K562 (cell line): Measurements from ENCODE around the gene MICALL2. TPM values are rescaled to one million over a fixed set of nuclear protein-coding genes. Genes with fewer than 3 reads are reported as not detected.

Source experiments
- ATAC-seq: fragments of 200-7000 bp; cut with Tn5 transposase; 3 replicates; pipeline ENCODE4 v1.9.1; 2020; ENCODE audit warnings: moderate library complexity
- BruUV-seq: library from RNA; stranded (reverse); fragments of 400-500 nt; replicated peaks from 2 replicates; lab custom pipeline; 2021; lab: Mats Ljungman, UMichigan
- CTCF ChIA-PET: fragments of 300-600 bp; formaldehyde crosslinking; extraction: SDS; loops from one replicate; lab custom pipeline; 2021; ENCODE audit warnings: low intra/inter-chr PET ratio; lab: Yijun Ruan, JAX
- POLR2A ChIA-PET: fragments of 300-600, 350-650 bp; sonication (Branson Sonifier 250); formaldehyde crosslinking; extraction: SDS; loops from one replicate; lab custom pipeline; 2021; ENCODE audit warnings: antibody characterized with exemption, inconsistent platforms; lab: Yijun Ruan, JAX
- DNase-seq, 4 experiments: peaks; one replicate each; pipeline versions ENCODE4 v3.0.0 to v3.0.0-alpha.2; 2011 to 2018; ENCODE audit warnings: low spot score in 3 of 4, mixed read lengths in 3 of 4; ENCODE audit errors: extremely low read depth in 1 of 4
- FAIRE-seq: peaks from 2 replicates; lab custom pipeline; 2011; peaks lifted over from hg19 to GRCh38; lab: Jason Lieb, UNC
- H2AFZ ChIP-seq: 2 replicates; pipeline ENCODE4 v1.6.0; 2011; ENCODE audit warnings: low read depth, low read length, control low read depth, inconsistent platforms
- H3K27ac ChIP-seq: fragments of 200-600 bp; 3 replicates; pipeline ENCODE4 v1.8.0; 2011; ENCODE audit warnings: low read depth, mild to moderate bottlenecking, control low read depth, inconsistent platforms, low read length, moderate library complexity, mixed read lengths; ENCODE audit errors: extremely low read depth
- H3K27me3 ChIP-seq, 2 experiments: fragments of 300-600 bp in 1 of 2; 2 replicates in 1 of 2; 3 replicates in 1 of 2; pipeline versions ENCODE4 v1.6.0 to v1.8.0; 2011; ENCODE audit warnings: inconsistent platforms in 2 of 2, low read length in 2 of 2, mild to moderate bottlenecking in 1 of 2, mixed read lengths in 1 of 2, moderate library complexity in 1 of 2; ENCODE audit not compliant: control insufficient read depth in 2 of 2, insufficient read depth in 2 of 2
- H3K36me3 ChIP-seq: fragments of 300-600 bp; 3 replicates; pipeline ENCODE4 v1.8.0; 2011; ENCODE audit warnings: mild to moderate bottlenecking, low read length, inconsistent platforms; ENCODE audit not compliant: control insufficient read depth, insufficient read depth
- H3K4me1 ChIP-seq, 2 experiments: fragments of 200-600 bp in 1 of 2; replicated peaks in 1 of 2; 2 replicates in 1 of 2; 3 replicates in 1 of 2; pipeline versions ENCODE4 v1.5.1 to v1.8.0; 2011; ENCODE audit warnings: inconsistent platforms in 2 of 2, low read length in 2 of 2, mild to moderate bottlenecking in 1 of 2, mixed read lengths in 1 of 2, moderate library complexity in 1 of 2; ENCODE audit not compliant: control insufficient read depth in 2 of 2, insufficient read depth in 2 of 2
- H3K4me2 ChIP-seq: 2 replicates; pipeline ENCODE4 v1.6.1; 2011; ENCODE audit warnings: low read length, control low read depth, inconsistent platforms, mixed read lengths; ENCODE audit not compliant: insufficient read depth
- H3K4me3 ChIP-seq: fragments of 200-600 bp; sonication (generic), shearing (Covaris generic); 2 replicates; pipeline ENCODE4 v1.5.1; 2016; ENCODE audit warnings: control low read depth, inconsistent platforms
- H3K79me2 ChIP-seq: fragments of 200-600 bp; 3 replicates; pipeline ENCODE4 v1.8.0; 2011; ENCODE audit warnings: low read length, inconsistent platforms; ENCODE audit not compliant: control insufficient read depth, insufficient read depth
- H3K9ac ChIP-seq, 2 experiments: 2 replicates each; pipeline versions ENCODE4 v1.6.0 to v1.6.1; 2011; ENCODE audit warnings: low read depth in 2 of 2, low read length in 2 of 2, control low read depth in 1 of 2, inconsistent platforms in 1 of 2, mild to moderate bottlenecking in 1 of 2, mixed read lengths in 1 of 2; ENCODE audit not compliant: insufficient read depth in 1 of 2
- H3K9me1 ChIP-seq: one replicate; pipeline ENCODE4 v1.6.0; 2011; ENCODE audit warnings: inconsistent platforms, mild to moderate bottlenecking, low read length, moderate library complexity; ENCODE audit not compliant: control insufficient read depth, insufficient read depth
- H3K9me3 ChIP-seq: replicated peaks from 2 replicates; pipeline ENCODE4 v1.5.1; 2011; ENCODE audit warnings: low read depth, low read length, inconsistent platforms; ENCODE audit not compliant: control insufficient read depth, insufficient read depth
- H4K20me1 ChIP-seq: replicated peaks from 2 replicates; pipeline ENCODE4 v1.6.1; 2011; ENCODE audit warnings: low read length, inconsistent platforms, mixed read lengths; ENCODE audit not compliant: control insufficient read depth, insufficient read depth
- SIN3B ChIP-seq: fragments of 450-650 bp; IDR thresholded peaks from 2 replicates; pipeline ENCODE4 v1.6.1; 2017; ENCODE audit warnings: low read depth, mild to moderate bottlenecking, moderate library complexity
- WGBS: fragments of 100-300 bp; shearing (Covaris generic); methylation state at CpG from one replicate; pipeline ENCODE4 v1.1.6; 2016; ENCODE audit warnings: low coverage, mixed read lengths; ENCODE audit not compliant: insufficient coverage; ENCODE audit errors: missing lambda C conversion rate; 5-methylcytosine and 5-hydroxymethylcytosine counted together
- in situ Hi-C: fragments of 300-500 bp; cut with MboI; formaldehyde crosslinking; loops from 4 replicates; pipeline ENCODE4 v1.15.0; 2018; ENCODE audit warnings: inconsistent platforms, mixed read lengths
- intact Hi-C: fragments of 100-400 bp; cut with micrococcal nuclease; formaldehyde crosslinking; loops from 2 replicates; pipeline ENCODE4 v1.14.2; 2022
- polyA plus RNA-seq, 8 experiments: library from polyadenylated mRNA; depleted of rRNA in 4 of 8; stranded (reverse) in 5 of 8; unstranded in 3 of 8; fragments of >200 nt; fragmentation: Nextera tagmentation in 2 of 8; fragmentation: Illumina TruSeq in 1 of 8; extraction: Ambion mirVana in 2 of 8; extraction: Trizol in 1 of 8; gene quantifications; 2 replicates each; pipeline versions ENCODE4 v1.2.1 to v1.2.3, GENCODE V29; 2011 to 2014; ENCODE audit warnings: inconsistent platforms in 1 of 8, missing spikeins in 1 of 8
- total RNA-seq, 7 experiments: library from RNA; depleted of rRNA in 6 of 7; stranded (reverse); fragments of >200 nt in 6 of 7; fragmentation: Illumina TruSeq in 2 of 7; extraction: Trizol in 2 of 7; gene quantifications; 2 replicates each; pipeline versions ENCODE4 v1.2.1 to v1.2.3, GENCODE V29; 2011 to 2021; ENCODE audit warnings: low replicate concordance in 1 of 7
- TF ChIP-seq, protein P1 (sequence below): sonication (generic); formaldehyde crosslinking; IDR thresholded peaks from 2 replicates; pipeline ENCODE4 v1.9.0; 2022; ENCODE audit warnings: mild to moderate bottlenecking, missing genetic modification reagents
- TF ChIP-seq, protein P2 (sequence below), 2 experiments: IDR thresholded peaks; 2 replicates each; pipeline ENCODE4 v1.6.1; 2011; ENCODE audit warnings: borderline replicate concordance in 1 of 2, control low read depth in 1 of 2, low read depth in 1 of 2, low read length in 1 of 2, mild to moderate bottlenecking in 1 of 2, mixed read lengths in 1 of 2, moderate library complexity in 1 of 2; ENCODE audit not compliant: insufficient read depth in 1 of 2, insufficient read length in 1 of 2, poor library complexity in 1 of 2, severe bottlenecking in 1 of 2; ENCODE audit errors: extremely low read depth in 1 of 2

The MICALL2 gene
- total and polyA plus RNA-seq, 9 of the 15 experiments (the other 6 are each of a cell fraction or from before 2014, with no cell fraction given): 1.8 to 103 (median 17.0) TPM

DNA sequence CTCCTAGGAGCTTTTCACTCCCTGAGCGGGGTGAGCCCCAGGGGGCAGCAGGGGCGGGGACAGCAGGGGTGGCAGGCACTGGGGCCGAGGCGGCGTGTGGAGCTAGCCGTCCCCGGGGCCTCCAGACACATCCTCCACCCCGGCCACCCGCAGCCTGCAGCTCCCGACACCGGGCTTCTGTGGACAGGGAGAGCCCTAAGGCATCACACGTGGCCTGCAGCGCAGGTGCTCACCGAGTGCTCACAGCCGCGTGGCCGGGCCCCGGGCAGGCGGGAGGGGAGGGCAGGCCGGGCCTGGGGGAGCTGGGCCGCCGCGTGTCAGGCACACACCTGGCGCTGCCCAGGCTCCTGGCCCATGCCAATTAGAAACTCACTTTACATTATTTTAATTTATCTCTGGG, 51.4 kb downstream of the MICALL2 start:
- no TSS peak for BruUV-seq
- no peak overlapping the region for H3K4me3 ChIP-seq
- H3K27ac ChIP-seq: no peak overlapping the region
- ATAC-seq: no peak
- FAIRE-seq: no peak
- no peak for TF ChIP-seq SIN3B
- TF ChIP-seq, protein P1, sequence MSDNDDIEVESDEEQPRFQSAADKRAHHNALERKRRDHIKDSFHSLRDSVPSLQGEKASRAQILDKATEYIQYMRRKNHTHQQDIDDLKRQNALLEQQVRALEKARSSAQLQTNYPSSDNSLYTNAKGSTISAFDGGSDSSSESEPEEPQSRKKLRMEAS (CRISPR knock-in tag): peak; percentile 54; the same call in 1 of the 2 replicates
- TF ChIP-seq, protein P2, sequence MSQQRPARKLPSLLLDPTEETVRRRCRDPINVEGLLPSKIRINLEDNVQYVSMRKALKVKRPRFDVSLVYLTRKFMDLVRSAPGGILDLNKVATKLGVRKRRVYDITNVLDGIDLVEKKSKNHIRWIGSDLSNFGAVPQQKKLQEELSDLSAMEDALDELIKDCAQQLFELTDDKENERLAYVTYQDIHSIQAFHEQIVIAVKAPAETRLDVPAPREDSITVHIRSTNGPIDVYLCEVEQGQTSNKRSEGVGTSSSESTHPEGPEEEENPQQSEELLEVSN (IDR thresholded peaks at IDR 0.05; ENCODE audit: borderline replicate concordance in 1 of 2, extremely low read depth in 1 of 2, insufficient read depth in 1 of 2, insufficient read length in 1 of 2, low read depth in 1 of 2, low read length in 1 of 2, poor library complexity in 1 of 2, severe bottlenecking in 1 of 2): peak in 1 of 2 experiments; percentile 74
- CTCF ChIA-PET: interaction anchor here (0.6 to 1.2 kb wide), 2 partner anchors 173 to 182 kb away, joined by 3 to 4 read pairs; no protein-coding TSS in a partner anchor
- WGBS: 2% methylated on average over 18 of the region's 24 CpGs
- intact Hi-C loops (no loop called here), in situ Hi-C loops (no loop called here)
- H3K9me3 ChIP-seq: no peaks in the 10 kb centered on the region
- no peaks in the 10 kb centered on the region for H3K79me2 ChIP-seq
- no peak overlapping the region for H3K4me2 ChIP-seq
- no peaks in the 10 kb centered on the region for H3K9me1 ChIP-seq
- no peaks in the 10 kb centered on the region for H3K36me3 ChIP-seq
- no peak for DNase-seq
- H3K4me1 ChIP-seq: peaks cover 0 to 46% of the 10 kb centered on the region in 2 experiments; a peak in 2 of 5 replicates
- H3K9ac ChIP-seq: no peak overlapping the region; a peak in 1 of 4 replicates
- H4K20me1 ChIP-seq: peaks cover 12% of the 10 kb centered on the region; the same call in 1 of the 2 replicates
- H3K27me3 ChIP-seq: peaks cover 19 to 61% of the 10 kb centered on the region in 2 experiments; a peak in 4 of 5 replicates
- POLR2A ChIA-PET: no interaction called here
- no peak overlapping the region for H2AFZ ChIP-seq
